IPS-18c (cell line): Measurements from ENCODE around the gene PHF20.
"Not testable (repeated sequence)": the region's sequence is repeated elsewhere in the genome, so short reads cannot be mapped to it uniquely, and the experiment has no call there.

Experiments used
- H3K4me3 ChIP-seq: 2 replicates; pipeline ENCODE4 v1.7.0; 2013; ENCODE audit warnings: low read depth, mild to moderate bottlenecking, low read length, moderate library complexity; ENCODE audit not compliant: insufficient read depth
- H3K9me3 ChIP-seq: one replicate; pipeline ENCODE4 v1.6.1; 2013; ENCODE audit warnings: mild to moderate bottlenecking, low read length, moderate library complexity; ENCODE audit not compliant: control insufficient read depth, insufficient read depth

Gene PHF20

DNA sequence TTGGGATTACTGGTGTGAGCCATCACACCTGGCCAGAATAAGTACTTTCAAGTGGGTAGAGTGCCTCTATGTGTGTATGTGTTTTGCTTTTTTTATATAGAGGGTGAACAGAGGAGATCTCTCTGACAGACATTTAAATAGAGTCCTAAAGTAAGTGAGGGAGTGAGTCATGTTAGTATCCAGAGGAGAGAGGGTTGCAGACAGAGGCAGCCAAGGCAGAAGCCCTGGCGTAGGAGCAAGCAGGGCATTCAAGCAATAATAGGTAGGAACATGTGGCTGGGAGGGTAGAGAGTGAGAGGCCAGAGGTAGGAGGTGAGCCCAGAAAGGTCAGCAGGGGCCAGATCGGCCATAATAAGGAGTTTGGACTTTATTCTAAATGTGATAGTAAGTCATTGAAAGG lies 48.9 kb downstream of the PHF20 start:
- no peak overlapping the region for H3K4me3 ChIP-seq

DNA sequence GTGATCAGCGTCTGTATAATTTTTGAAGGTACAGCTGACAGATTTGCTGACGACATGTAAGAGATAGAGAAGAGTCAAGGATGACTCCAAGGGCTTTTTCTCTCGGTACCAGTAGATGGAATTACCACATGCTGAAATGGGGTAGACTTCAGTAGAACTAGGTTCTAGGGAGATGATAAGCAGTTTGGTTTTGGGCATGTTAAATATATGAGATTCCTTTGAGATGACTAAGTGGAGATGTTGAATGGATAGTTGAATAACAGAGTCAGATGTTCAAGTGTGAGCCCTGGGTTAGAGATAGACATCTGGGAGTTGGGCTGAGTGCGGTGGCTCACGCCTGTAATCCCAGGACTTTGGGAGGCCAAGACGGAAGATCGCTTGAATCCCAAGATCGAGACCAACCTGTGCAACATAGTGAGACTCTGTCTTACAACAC lies 50.0 kb downstream of the PHF20 start:
- no peaks in the 10 kb centered on the region for H3K9me3 ChIP-seq
- no peak overlapping the region for H3K4me3 ChIP-seq

More for the DNA sequence above, 48.9 kb downstream of the PHF20 start:
- H3K9me3 ChIP-seq, result no peaks in the 10 kb centered on the region

DNA sequence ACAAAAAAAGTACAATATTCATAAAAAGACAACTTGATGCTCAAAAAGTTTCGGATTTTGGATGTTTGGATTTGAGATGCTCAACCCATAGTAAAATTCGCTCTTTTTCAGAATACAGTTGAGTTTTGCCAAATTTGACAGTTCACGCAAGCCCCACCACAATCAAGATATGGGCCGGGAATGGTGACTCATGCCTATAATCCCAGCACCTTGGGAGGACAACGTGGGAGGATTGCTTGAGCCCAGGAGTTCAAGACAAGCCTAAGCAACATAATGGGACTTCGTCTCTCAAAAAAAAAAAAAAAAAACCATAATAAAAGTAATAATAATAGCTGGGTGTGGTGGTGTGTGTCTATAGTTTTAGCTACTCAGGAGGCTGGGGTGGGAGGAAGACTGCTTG lies 51.3 kb downstream of the PHF20 start:
- Histone ChIP-seq H3K9me3 (no peaks in the 10 kb centered on the region), H3K4me3 (no peak overlapping the region)

DNA sequence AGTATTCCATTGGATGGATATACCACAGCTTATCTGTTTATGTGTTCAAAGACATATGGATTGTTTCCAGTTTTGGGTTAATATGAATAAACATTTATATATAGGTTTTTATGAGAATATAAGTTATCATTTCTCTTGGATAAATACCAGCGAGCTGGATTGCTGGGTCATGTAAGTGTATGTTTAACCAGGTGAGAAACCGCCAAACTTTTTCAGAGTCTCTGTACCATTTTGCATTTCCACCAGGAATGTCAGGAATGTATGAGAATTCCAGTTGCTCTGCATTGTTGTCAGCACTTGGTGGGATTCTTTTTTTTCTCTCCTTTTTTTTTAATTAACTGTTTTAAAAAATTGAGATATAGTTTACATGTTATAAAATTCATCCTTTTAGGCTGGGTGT lies 52.1 kb downstream of the PHF20 start:
- Histone ChIP-seq H3K4me3 (no peak overlapping the region), H3K9me3 (no peaks in the 10 kb centered on the region)

DNA sequence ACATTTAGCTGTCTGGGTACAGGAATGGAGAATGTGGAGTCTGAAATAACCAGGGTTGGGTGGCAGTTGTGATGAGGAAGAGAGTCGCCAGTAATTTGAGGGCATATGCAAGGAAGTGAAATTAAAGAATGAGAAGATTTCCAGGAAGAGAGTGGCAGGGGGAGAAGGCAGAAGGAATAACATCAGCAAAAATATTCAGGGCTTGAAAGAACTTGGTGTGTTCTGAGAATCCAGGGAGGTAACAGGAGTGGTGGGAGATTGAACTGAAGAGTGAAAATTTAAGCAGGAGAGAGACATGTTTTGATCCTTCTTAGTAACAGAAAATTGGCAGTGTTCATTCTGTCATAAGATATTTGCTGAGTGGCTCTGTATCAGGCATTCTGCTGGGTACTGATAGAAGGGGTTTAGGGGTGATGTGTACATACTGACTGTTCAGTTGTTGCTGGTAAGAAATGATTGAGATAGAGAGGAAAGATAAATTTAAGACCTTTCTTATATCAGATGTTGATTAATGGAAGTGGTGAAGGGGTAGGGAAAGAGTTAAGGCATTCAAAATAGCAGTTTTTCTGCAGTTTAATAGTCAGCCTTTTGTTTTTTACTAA lies 54.7 kb downstream of the PHF20 start:
- no peak overlapping the region for H3K4me3 ChIP-seq
- no peaks in the 10 kb centered on the region for H3K9me3 ChIP-seq

DNA sequence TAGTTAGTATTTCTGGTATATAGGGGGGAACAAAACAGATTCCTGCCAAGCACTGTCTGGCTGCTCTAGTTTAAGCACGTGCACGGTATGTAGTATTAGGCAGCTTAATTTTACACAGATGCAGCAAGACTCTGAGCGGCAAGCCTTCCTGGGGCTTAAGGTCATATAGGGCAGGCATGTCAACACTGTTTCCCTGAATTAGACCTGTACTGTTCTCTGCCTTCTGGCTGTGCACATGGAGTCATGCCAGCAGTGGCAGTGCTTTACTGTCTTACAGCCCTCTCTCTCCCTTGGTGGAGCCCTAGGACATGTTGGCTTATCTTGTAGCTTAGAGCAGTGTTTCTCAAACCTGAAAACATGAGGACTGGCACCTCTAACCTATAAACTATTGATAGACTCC lies 56.6 kb downstream of the PHF20 start:
- Histone ChIP-seq H3K4me3 (no peak overlapping the region), H3K9me3 (no peaks in the 10 kb centered on the region)

DNA sequence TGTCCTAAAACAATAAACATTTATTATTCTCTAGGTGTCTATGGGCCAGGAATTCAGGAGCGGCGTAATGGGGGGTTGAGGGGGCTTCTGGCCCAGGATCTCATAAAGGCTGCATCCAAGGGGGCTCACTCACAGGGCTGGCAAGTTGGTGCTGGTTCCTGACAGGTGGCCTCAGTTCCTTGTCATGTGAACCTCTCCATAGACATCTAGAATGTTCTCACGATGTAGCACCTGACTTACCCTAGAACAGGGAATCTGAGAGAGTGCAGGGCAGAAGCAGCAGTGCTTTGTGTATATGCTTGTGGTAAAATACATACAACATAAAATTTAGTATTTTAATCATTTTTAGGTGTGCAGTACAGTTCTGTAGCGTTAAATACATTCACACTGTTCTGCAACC lies 57.1 kb downstream of the PHF20 start:
- Histone ChIP-seq H3K9me3 (no peaks in the 10 kb centered on the region), H3K4me3 (no peak overlapping the region)

DNA sequence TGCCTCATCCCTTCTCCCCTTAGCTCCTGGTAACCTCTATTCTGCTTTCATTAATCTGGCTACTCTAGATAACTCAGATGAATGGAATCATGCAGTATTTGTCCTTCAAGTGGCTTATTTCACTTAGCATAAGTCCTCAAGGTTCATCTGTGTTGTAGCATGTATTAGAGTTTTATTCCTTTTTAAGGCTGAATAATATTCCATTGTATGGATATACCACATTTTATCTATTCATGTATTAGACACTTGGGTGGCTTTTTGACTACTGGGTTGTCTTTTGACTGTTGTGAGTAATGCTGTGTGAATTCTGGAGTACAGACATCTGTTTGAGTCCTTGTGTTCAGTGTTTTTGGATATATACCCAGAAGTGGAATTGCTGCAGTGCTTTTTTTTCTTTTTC lies 58.4 kb downstream of the PHF20 start:
- no peaks in the 10 kb centered on the region for H3K9me3 ChIP-seq
- no peak overlapping the region for H3K4me3 ChIP-seq

DNA sequence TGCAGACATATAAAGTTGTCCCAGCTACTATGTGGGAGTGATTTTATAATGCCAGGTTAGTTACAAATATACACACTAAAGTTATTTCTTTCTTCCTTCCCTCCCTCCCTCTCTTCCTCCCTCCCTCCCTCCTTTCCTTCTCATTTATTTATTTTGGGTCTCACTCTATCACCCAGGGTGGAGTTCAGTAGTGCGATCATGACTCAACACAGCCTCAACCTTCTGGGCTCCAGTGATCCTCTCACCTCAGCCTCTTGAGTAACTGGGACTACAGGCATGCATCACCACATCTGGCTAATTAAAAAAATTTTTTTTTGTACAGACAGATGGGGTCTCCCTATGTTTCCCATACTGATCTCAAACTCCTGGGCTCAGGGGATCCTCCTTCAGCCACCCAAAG lies 59.2 kb downstream of the PHF20 start:
- Histone ChIP-seq H3K4me3 (no peak overlapping the region), H3K9me3 (no peaks in the 10 kb centered on the region)

DNA sequence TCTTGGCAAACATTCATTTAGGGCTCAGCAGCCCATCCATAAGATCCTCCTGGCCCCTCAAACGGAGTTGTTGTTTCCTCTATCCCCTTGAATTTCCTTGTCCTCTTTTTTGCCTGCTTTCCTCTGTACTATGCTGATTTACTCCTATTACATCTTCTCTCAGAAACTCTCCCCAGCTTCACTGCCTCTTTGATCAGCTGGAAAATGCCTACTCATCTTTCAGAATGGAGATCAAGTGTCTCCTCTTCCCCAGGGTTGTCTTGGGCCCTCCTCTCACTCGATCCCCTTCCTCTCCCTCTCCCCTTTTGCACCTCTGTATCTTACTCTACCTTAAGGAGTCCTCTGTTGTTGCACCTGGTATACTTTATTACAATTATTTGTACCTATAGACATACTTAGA lies 60.2 kb downstream of the PHF20 start:
- Histone ChIP-seq H3K9me3 (no peaks in the 10 kb centered on the region), H3K4me3 (no peak overlapping the region)

DNA sequence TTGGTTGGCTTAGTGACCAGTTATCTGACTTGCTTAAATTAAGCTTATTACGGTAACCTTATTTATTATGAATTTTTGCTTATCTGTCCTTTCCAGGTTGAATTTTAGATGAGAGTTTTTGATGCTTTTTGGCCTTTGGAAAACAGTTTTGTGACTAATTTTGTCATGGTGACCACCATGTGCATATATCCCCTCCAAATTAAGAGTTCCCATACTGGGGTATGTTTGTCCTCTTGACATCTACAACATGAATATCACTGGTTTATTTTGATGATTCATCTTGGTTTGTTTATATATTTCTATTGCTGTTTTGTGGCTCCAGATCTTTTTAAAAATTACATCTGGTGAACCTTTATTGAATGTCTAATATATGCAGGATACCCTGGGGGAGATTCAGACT lies 61.4 kb downstream of the PHF20 start:
- no peak overlapping the region for H3K4me3 ChIP-seq
- no peaks in the 10 kb centered on the region for H3K9me3 ChIP-seq

DNA sequence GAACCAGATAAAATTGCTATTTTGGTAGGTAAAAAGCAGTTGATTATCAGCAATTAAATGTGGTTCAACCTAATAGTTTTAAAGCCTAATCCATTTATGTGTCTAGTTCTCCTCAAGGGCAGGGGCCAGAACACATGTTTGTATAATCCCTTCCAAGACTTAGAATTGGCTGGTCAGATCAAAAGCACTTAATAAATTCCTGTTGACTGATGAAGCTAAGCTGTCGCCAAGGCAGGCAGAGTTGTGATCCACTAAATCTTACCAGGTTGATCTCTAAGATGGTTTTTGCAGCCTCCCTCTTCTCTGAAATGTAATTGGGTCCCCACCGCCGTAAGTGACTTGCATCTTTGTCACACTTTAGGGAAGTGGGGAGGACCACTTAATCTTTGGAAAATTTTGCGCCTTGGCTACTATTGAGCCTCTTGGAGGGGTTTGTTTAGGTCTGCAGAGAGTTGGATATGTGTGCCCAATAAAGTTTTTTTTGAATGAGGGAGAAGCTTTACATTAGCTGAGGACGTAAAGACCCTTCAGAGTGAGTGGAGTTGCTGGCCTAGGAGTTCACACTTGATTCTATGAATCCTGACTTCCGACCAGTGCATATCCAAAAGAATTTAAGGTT lies 65.9 kb downstream of the PHF20 start:
- Histone ChIP-seq H3K9me3 (peaks cover 3% of the 10 kb centered on the region), H3K4me3 (no peak overlapping the region)

DNA sequence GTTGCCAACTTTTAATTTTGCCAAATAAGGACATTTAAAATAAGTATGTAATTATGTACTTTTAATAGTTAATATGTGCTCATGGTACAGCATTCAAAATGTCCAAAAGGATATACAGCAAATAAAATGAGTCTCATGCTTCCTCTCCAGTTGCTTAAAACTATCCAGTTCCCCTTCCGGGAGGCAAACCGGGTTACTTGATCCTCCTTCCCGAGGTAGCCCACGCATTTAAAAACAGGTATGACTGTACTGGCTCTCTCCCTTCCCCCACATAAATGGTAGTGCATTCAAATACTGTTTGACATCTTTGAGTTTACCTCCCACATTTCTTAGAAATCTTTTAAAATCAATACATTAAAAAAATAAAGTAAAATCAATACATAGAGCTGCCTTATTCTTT lies 66.4 kb downstream of the PHF20 start:
- Histone ChIP-seq H3K9me3 (peaks cover 5% of the 10 kb centered on the region), H3K4me3 (no peak overlapping the region)

DNA sequence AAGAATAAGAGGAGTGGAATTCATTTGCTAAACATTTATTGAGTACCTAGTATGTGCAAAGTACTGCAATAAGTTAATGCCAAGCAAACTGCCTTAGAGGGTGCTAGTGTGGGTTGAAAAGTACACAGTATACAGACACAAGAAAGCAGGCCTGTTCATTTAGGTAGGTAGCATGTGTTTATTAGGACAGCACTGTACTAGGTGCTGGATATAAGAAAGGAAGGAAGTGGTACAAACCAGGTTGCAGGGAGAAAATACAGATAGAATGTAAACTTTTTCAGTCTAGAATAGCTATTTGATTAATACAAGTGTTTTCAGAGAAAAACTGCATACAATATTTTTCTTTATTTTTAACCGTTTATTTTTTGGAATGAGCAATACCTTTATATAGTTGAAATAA lies 68.1 kb downstream of the PHF20 start:
- no peak overlapping the region for H3K4me3 ChIP-seq
- H3K9me3 ChIP-seq, result peaks cover 5% of the 10 kb centered on the region

DNA sequence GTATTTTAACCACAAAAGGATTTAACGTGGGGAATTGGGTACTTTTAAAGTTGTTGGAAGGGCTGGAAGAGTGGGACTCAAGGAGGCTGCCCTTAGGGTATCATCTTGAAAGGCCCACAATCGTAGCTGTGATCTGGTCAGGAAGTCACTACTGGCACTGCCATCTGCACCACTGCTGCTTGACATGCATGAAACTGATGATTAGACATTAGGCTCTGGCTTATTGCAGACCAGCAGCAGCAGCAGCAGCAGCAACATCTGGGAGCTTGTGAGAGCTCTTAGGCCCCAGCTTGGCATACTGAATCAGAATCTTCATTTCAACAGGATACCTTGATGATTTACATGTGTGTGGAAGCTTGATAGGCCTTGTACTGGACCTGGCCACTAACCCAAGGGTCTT lies 68.6 kb downstream of the PHF20 start:
- Histone ChIP-seq H3K9me3 (peaks cover 5% of the 10 kb centered on the region), H3K4me3 (no peak overlapping the region)

DNA sequence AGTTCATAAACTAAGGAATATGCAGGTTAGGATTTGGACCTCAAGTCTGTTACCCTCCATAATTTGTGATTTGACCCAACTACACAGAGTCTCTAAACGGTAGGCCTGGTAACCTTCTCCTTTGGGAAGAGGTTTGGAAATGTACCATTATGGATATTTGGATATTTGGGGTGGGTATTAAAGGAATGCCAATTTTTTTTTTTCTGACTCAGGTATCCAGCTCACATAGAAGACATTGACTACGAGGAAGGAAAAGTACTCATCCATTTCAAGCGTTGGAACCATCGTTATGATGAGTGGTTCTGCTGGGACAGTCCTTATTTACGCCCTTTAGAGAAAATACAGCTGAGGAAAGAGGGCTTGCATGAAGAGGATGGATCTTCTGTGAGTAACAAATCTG lies 70.5 kb downstream of the PHF20 start:
- no peak overlapping the region for H3K4me3 ChIP-seq
- peaks cover 5% of the 10 kb centered on the region for H3K9me3 ChIP-seq

DNA sequence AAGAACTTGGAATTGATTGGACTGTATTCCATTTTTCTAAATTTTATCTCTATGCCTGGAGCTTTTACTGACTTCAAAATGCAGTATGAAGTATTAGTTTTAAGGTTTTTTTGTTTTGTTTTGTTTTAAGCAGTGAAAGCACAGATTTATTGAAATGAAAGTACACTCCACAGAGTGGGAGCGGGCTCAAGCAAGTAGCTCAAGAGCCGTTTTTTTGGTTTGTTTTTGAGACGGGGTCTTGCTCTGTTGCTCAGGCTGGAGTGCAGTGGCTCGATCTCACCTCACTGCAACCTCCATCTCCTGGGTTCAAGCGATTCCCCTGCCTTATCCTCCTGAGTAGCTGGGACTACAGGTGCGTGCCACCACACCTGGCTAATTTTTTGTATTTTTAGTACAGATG lies 72.1 kb downstream of the PHF20 start:
- not testable (repeated sequence) for H3K4me3 ChIP-seq, H3K9me3 ChIP-seq

DNA sequence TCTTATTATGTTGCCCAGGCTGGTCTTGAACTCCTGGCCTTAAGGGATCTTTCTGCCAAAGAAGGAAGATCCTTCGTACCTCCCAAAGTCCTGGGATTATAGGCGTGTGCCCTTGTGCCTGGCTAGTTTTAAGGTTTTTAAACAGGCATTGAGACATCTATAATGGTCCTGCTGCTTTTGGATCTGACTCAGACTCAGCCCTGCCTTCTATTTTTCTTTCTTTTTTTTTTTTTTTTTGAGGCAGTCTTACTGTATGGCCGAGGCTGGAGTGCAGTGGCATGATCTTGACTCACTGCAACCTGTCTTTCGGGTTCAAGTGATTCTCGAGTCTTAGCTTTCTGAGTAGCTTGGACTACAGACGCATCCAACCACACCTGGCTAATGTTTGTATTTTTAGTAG lies 73.7 kb downstream of the PHF20 start:
- no peak overlapping the region for H3K4me3 ChIP-seq
- peaks cover 5% of the 10 kb centered on the region for H3K9me3 ChIP-seq

DNA sequence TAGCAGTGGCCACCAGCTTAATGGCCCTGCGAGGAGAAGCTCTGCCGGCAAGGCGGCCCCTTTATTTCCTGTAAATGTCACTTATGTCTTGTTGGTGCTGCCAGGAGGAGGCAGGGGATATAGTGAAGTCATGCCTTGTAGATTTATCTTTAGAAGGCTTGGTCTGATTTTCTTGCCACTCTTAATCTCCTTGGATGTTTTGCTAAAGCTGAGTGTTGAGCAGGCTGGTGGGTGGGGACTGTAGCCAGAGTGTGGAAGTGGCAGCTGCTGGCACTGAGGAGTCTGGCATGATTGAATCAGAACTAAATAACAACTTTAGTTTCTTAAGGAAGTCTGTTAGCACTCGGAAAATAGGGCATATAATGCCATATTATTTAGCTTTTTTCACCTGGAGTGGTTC lies 77.9 kb downstream of the PHF20 start:
- no peaks in the 10 kb centered on the region for H3K9me3 ChIP-seq
- H3K4me3 ChIP-seq, result no peak overlapping the region
